SK-N-MC (cell line): Measurements from ENCODE around the gene LTC4S.

ENCODE experiments used
- EZH2 ChIP-seq: fragments of 200-600 bp; sonication (generic); IDR thresholded peaks from one replicate; pipeline ENCODE4 v1.6.1; 2017; ENCODE audit warnings: antibody characterized with exemption
- POLR2AphosphoS5 ChIP-seq: IDR thresholded peaks from 2 replicates; pipeline ENCODE4 v1.6.1; 2012; ENCODE audit warnings: mild to moderate bottlenecking, low read depth, low read length, borderline replicate concordance

- TF ChIP-seq EZH2: no peak
- no peak for TF ChIP-seq POLR2AphosphoS5
These were observed 18.5 kb downstream of the LTC4S start for GRCh38 chr5:179812135-179812825.
